GM19025 (cell line): ENCODE measurements around the gene MARK3.

Experiments used
- ATAC-seq: cut with Tn5 transposase; IDR thresholded peaks from one replicate; pipeline ENCODE4 v1.9.1; 2021; ENCODE audit warnings: mild to moderate bottlenecking, low read depth, moderate library complexity; ENCODE audit not compliant: unreplicated experiment

The MARK3 gene

DNA sequence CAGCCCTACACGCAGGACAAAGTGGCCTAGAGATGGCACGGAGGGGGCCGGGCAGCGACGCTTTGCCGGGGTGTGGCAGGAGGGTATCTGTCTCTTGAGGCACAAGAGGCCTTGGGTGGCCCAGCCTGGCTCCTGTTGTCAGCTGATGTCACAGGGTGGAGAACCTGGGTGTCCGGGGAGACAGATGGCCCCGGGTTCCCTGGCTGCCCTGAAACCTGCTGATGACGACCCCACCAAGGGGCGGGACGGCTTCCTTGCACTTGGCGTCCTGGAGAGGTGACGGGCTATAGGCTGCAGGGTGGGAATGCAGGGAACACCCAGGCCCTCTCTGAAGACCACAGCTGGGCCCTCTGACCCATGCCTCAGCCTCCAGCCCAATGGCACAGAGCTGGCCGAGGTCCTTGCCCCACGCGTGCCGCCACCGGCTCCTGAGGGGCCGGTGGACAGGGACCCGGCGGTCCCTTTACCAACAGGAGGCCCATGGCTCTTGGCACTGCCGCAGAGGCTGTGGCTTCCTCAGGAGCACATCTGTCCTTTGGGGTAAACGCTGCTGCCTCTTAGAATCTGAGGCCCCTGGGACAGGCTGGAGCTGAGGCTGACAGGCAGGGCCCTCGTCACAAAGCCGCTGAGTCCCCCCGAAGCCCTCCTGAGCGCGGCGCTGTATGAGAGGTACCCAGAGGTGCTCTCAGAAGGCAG, 160.2 kb downstream of the MARK3 start:
- no peak for ATAC-seq

DNA sequence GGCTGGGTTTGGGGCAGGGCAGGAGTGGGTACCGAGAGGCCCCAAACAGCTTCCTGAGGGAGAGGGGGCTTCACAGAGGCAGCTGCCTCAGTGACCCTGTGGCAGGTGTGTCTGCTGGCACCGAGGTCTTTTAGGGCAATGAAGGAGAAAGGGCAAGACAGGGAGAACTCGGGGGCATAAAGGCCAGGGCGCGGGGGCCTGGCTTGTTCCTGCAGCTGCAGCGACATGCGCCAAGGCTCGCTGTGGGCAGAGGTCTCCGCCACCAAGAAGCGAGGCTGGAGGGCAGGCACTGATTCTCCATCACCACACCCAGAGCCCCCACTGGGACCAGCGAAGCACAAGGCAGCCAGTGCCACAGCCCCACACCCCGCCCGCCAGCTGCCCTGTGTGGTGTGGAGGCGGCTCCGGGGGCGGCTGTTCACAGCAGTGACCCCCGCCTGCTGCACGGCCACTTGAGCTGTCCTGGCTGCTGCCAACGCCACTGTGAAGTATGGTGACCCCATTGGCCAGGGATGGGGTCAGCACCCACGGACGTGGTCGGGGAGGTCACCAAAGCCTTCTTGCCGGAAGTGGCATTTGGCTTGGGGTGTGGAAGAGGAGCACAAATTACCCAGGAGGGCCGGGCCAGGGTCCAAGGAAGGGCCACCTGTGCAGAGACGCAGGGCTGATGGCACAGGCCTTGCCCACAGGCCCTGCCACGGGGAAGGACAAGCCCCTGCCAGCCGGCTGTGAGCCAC, 160.9 kb downstream of the MARK3 start:
- no peak for ATAC-seq

DNA sequence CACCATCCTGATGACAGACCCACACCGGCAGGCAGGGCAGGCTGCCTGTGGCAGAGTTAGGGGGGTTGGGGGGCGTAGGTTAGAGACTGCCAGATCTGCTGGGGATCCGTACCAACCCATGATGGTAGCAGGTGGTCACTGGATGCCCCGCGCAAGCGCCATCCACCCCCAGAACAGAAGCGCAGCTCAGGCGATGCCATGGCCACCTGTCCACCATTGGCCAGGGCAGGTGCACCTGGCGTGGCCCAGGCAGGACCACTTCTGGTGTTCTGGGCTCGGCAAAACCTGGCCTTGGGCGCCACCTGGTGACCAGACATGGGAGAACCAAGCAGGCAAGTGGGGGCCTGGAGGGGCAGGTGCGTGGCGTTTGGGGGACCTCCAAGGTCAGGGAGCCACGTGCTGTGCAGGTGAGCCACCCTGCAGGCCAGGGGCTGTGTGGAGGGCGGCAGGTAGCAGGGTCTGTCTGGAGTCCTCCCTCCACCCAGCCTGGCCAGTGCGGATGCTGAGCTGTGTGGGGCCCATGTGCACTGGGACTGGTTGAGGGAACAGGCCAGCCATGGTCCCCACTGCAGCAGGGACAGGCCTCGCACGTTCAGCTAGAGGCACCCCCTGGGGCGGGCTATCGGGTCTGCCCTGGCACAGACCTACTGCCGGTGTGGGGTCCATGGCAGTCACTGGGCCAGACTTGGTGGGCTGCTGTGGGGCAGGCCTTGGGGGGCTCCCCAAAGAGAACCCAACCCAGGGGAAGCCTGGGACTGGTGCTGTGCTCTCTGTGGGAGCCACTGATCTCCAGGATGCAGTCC, 161.6 kb downstream of the MARK3 start:
- no peak for ATAC-seq

DNA sequence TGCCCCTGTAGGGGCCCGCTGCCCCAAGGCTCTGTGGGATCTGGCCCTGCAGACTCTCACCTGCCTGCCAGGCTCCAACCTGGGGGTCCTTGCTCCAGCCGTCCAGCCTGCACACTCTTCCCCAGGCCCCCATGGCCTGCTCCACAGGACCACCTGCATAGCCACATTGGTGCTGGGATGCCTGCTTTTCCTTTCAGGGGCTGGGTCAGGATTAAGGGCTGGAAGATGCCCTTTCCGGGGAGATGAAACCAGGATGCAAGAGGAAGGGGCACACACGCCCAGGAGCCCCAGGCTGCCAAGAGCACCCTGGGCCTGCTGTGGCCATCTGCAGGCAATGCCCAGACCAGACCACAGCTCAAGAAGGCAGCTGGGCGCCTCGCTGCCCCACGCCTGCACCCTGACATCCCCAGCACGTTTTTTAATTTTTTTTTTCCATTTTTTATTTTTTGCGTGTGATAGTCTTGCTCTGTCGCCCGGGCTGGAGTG, 162.3 kb downstream of the MARK3 start:
- ATAC-seq = no peak

GRCh38 chr14:103547941-103548462, 162.8 kb downstream of the MARK3 start:
- ATAC-seq = no peak

- no peak for ATAC-seq
Measured at GRCh38 chr14:103548463-103549351, 163.5 kb downstream of the MARK3 start.

GRCh38 chr14:103549361-103550311, 164.4 kb downstream of the MARK3 start:
- ATAC-seq = no peak

GRCh38 chr14:103550451-103551337, 165.5 kb downstream of the MARK3 start:
- ATAC-seq = no peak

- no peak for ATAC-seq
Measured at GRCh38 chr14:103551338-103551762, 166.1 kb downstream of the MARK3 start.

DNA sequence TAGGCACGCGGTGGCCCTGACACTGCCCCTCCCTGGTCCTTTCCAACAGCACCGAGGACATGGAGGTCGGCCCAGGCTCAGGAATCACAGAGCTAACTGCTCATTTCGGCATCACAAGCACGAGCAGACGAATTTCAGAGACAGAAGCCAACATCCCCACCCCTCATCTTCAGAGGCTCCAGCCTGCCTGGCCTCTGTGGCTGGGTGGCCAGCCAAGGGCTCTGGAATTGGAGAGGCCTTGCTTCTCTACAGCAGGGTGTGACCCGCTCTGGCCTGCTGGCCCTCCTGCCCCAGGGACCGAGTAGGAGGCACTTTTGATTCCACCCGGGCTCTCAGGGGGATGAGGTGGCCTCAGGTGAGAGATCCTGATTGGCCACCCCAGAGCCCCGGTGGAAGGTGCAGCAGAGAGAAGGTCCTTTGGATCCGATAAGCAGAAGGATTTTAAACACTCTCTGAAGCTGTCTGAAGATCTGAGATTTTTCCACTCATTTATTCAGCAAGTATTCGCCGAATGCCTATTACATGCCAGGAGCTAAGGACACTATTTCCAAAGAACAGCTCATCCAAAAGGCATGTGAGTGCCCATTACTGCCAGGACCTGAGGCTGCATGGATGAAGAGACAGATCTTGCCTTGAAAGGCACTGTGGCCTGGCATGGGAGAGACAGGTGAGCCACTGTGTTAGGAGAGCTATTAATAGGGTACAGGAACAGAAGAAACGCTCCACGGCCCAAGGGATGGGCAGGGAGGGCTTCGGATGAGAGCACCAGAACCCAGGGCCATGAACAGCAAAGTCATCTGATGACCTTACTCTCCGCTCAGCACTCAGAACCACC, 167.0 kb downstream of the MARK3 start:
- no peak for ATAC-seq

DNA sequence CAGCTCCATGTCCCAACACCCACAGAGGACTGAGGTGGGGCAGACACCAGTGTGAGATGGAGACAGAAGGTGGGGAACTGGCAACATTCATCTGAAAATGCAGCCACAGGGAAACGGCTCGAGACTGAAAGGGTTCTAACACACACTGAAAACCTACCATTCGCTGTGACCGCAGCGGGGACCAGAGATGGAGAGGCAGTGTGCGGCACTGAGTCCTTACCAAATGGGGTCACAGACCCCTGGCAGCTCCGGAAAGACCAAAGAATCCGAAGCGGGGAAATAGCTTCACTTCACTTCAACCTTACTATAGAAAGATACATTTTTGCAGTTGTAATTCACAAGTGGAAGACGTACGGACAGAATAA, 167.6 kb downstream of the MARK3 start:
- no peak for ATAC-seq
